HepG2 (cell line): Measurements from ENCODE around the gene ZBTB45. TPM values are rescaled to one million over a fixed set of nuclear protein-coding genes. Genes with fewer than 3 reads are reported as not detected.

Source experiments
- DNMT3B ChIP-seq: conservative IDR thresholded peaks from 2 replicates; pipeline ENCODE4 v1.6.1; 2016; ENCODE audit warnings: missing biosample characterization, control low read depth
- GATAD1 ChIP-seq: IDR thresholded peaks from 2 replicates; pipeline ENCODE4 v1.6.1; 2016; ENCODE audit warnings: missing genetic modification reagents, missing compliant biosample characterization
- HOXA5 ChIP-seq: sonication (generic); formaldehyde crosslinking; IDR thresholded peaks from 2 replicates; pipeline ENCODE4 v1.4.0; 2020; ENCODE audit warnings: missing genetic modification reagents
- MBNL3 ChIP-seq: fragments of 250-450 bp; sonication (Bioruptor Pico); conservative IDR thresholded peaks from 2 replicates; pipeline ENCODE4 v1.8.0; 2022; ENCODE audit warnings: mild to moderate bottlenecking, inconsistent platforms
- PLRG1 ChIP-seq: fragments of 450-650 bp; conservative IDR thresholded peaks from 2 replicates; pipeline ENCODE4 v1.6.1; 2016
- RAD51 ChIP-seq: fragments of 450-650 bp; IDR thresholded peaks from 2 replicates; pipeline ENCODE4 v1.6.1; 2016; ENCODE audit warnings: borderline replicate concordance
- RXRB ChIP-seq: IDR thresholded peaks from 2 replicates; pipeline ENCODE4 v1.6.1; 2016; ENCODE audit warnings: borderline replicate concordance, missing genetic modification reagents, missing compliant biosample characterization
- SALL1 ChIP-seq: sonication (generic); formaldehyde crosslinking; IDR thresholded peaks from 2 replicates; pipeline ENCODE4 v1.8.0; 2022; ENCODE audit warnings: mild to moderate bottlenecking, missing genetic modification reagents
- SIN3A ChIP-seq: IDR thresholded peaks from 2 replicates; pipeline ENCODE4 v1.6.1; 2011; ENCODE audit warnings: low read depth, mild to moderate bottlenecking, control low read depth, low read length, borderline replicate concordance
- SMAD3 ChIP-seq: sonication (generic); formaldehyde crosslinking; IDR thresholded peaks from 2 replicates; pipeline ENCODE4 v1.4.0; 2020; ENCODE audit warnings: missing genetic modification reagents
- SMAD9 ChIP-seq: sonication (generic); formaldehyde crosslinking; IDR thresholded peaks from 2 replicates; pipeline ENCODE4 v1.5.1; 2020; ENCODE audit warnings: mild to moderate bottlenecking, missing genetic modification reagents
- SPEN ChIP-seq: sonication (generic); formaldehyde crosslinking; IDR thresholded peaks from 2 replicates; pipeline ENCODE4 v1.5.1; 2020; ENCODE audit warnings: low read depth, mild to moderate bottlenecking, missing genetic modification reagents
- ZC3H4 ChIP-seq: sonication (generic); formaldehyde crosslinking; IDR thresholded peaks from 2 replicates; pipeline ENCODE4 v1.4.0; 2020; ENCODE audit warnings: missing genetic modification reagents, borderline replicate concordance
- ZNF121 ChIP-seq: sonication (generic); formaldehyde crosslinking; IDR thresholded peaks from 2 replicates; pipeline ENCODE4 v1.5.0; 2020; ENCODE audit warnings: mild to moderate bottlenecking, missing genetic modification reagents
- ZNF282 ChIP-seq: fragments of 450-650 bp; IDR thresholded peaks from 2 replicates; pipeline ENCODE4 v1.6.1; 2018; ENCODE audit not compliant: partially characterized antibody
- ZNF432 ChIP-seq: sonication (generic); formaldehyde crosslinking; IDR thresholded peaks from 2 replicates; pipeline ENCODE4 v1.5.0; 2020; ENCODE audit warnings: missing genetic modification reagents, mild to moderate bottlenecking, borderline replicate concordance
- ZNF703 ChIP-seq: sonication (generic); formaldehyde crosslinking; IDR thresholded peaks from 2 replicates; pipeline ENCODE4 v1.5.1; 2020; ENCODE audit warnings: missing genetic modification reagents, mild to moderate bottlenecking, moderate library complexity, borderline replicate concordance
- ZNF839 ChIP-seq: sonication (generic); formaldehyde crosslinking; IDR thresholded peaks from 2 replicates; pipeline ENCODE4 v1.4.0; 2020; ENCODE audit warnings: missing genetic modification reagents, mild to moderate bottlenecking, borderline replicate concordance
- ZSCAN9 ChIP-seq: IDR thresholded peaks from 2 replicates; pipeline ENCODE4 v1.6.1; 2016; ENCODE audit warnings: borderline replicate concordance
- polyA plus RNA-seq, 8 experiments: library from polyadenylated mRNA; depleted of rRNA in 3 of 8; stranded (reverse) in 7 of 8; unstranded in 1 of 8; fragments of >200 nt; fragmentation: Illumina TruSeq in 4 of 8; extraction: Trizol in 4 of 8; gene quantifications; 2 replicates each; pipeline versions ENCODE4 v1.2.1 to v1.2.3, GENCODE V29; 2011 to 2016; ENCODE audit warnings: low read depth in 4 of 8, missing spikeins in 1 of 8, mixed read lengths in 1 of 8; ENCODE audit not compliant: insufficient read depth in 1 of 8
- total RNA-seq, 5 experiments: library from RNA; depleted of rRNA; stranded (reverse); fragments of >200 nt; fragmentation: Illumina TruSeq; extraction: Trizol; gene quantifications; 2 replicates each; pipeline ENCODE4 v1.2.3, GENCODE V29; 2016; ENCODE audit warnings: low read depth in 1 of 5
- TF ChIP-seq, protein P1 (sequence below): IDR thresholded peaks from 2 replicates; pipeline ENCODE4 v1.6.1; 2016; ENCODE audit warnings: low read depth
- TF ChIP-seq, protein P2 (sequence below): IDR thresholded peaks from 2 replicates; pipeline ENCODE4 v1.6.1; 2016; ENCODE audit warnings: low read depth, control low read depth
- TF ChIP-seq, protein P3 (sequence below): sonication (generic); formaldehyde crosslinking; IDR thresholded peaks from 2 replicates; pipeline ENCODE4 v1.5.0; 2020; ENCODE audit warnings: missing genetic modification reagents, mild to moderate bottlenecking, borderline replicate concordance
- TF ChIP-seq, protein P4 (sequence below): IDR thresholded peaks from 2 replicates; pipeline ENCODE4 v1.6.1; 2018; ENCODE audit warnings: missing genetic modification reagents
- TF ChIP-seq, protein P5 (sequence below): sonication (generic); formaldehyde crosslinking; IDR thresholded peaks from 2 replicates; pipeline ENCODE4 v1.5.1; 2020; ENCODE audit warnings: mild to moderate bottlenecking, missing genetic modification reagents, borderline replicate concordance

ZBTB45 gene
- total and polyA plus RNA-seq, 2 of the 13 experiments (the other 11 are each of a cell fraction or from before 2014, with no cell fraction given) = 3.0 to 3.7 TPM

DNA sequence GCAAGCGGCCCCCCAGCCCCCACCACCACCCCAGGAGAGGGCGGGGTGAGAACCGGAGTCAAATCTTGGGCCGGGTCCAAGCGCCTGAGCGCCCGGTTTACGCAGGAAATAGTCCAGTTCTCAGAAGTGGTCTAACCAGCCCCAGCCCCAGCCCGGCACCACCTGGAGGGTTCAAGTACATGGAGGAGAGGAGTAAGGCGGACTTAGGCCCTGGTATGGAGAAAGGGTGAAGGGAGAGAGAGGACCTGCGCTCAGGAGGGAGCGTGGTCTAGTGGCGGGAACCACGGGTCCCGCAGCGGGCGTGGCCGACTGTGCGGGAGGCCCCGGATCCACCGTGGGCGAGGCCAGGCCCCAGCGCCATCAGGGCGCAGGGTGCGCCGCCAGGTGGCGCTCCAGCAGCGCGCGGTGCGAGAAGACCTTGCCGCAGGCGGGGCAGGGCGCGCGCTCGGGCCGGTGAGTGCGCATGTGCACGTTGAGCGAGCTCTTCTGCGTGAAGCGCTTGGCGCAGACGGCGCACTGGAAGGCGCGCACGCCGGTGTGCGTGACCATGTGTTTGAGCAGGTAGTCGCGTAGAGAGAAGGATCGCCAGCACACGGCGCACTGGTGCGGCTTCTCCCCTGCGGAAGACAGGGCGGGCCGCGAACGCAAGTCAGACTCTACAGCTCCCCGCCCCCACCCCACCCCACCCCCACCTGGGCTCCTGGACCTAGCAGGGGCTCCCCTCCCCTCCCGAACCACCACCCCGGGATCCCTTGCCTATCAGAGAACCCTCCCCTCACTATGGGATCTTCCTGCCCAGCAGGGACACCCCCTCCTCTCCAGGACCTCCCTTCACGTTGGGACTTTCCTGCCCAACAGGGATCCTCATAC is 5.7 kb downstream of the ZBTB45 start (continued):
- no peak for TF ChIP-seq ZC3H4
- no peak for TF ChIP-seq ZNF282
- no peak for TF ChIP-seq SMAD9 (CRISPR knock-in tag)
- peak; percentile 45; the same call in 1 of the 2 replicates for TF ChIP-seq RXRB (CRISPR knock-in tag)
- peak; percentile 85 for TF ChIP-seq SALL1
- 0 out of 2 replicates have a peak, but pooled peaks have one; percentile 47 for TF ChIP-seq SMAD3 (CRISPR knock-in tag)
- 0 out of 2 replicates have a peak, but pooled peaks have one; percentile 36 for TF ChIP-seq ZSCAN9 (CRISPR knock-in tag)
- TF ChIP-seq ZNF121 (CRISPR knock-in tag) = no peak
- no peak for TF ChIP-seq DNMT3B (CRISPR knock-in tag)
- no peak for TF ChIP-seq ZNF703
- peak; percentile 54 for TF ChIP-seq HOXA5
- TF ChIP-seq GATAD1 (CRISPR knock-in tag) = peak; percentile 71; the same call in 1 of the 2 replicates
- TF ChIP-seq RAD51 = no peak
- TF ChIP-seq SPEN (CRISPR knock-in tag) = peak; percentile 94
- TF ChIP-seq, protein P1, sequence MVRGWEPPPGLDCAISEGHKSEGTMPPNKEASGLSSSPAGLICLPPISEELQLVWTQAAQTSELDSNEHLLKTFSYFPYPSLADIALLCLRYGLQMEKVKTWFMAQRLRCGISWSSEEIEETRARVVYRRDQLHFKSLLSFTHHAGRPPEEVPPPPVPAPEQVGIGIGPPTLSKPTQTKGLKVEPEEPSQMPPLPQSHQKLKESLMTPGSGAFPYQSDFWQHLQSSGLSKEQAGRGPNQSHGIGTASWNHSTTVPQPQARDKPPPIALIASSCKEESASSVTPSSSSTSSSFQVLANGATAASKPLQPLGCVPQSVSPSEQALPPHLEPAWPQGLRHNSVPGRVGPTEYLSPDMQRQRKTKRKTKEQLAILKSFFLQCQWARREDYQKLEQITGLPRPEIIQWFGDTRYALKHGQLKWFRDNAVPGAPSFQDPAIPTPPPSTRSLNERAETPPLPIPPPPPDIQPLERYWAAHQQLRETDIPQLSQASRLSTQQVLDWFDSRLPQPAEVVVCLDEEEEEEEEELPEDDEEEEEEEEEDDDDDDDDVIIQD = peak; percentile 64; the same call in 1 of the 2 replicates
- TF ChIP-seq ZNF432 (CRISPR knock-in tag) = no peak
- TF ChIP-seq, protein P2, sequence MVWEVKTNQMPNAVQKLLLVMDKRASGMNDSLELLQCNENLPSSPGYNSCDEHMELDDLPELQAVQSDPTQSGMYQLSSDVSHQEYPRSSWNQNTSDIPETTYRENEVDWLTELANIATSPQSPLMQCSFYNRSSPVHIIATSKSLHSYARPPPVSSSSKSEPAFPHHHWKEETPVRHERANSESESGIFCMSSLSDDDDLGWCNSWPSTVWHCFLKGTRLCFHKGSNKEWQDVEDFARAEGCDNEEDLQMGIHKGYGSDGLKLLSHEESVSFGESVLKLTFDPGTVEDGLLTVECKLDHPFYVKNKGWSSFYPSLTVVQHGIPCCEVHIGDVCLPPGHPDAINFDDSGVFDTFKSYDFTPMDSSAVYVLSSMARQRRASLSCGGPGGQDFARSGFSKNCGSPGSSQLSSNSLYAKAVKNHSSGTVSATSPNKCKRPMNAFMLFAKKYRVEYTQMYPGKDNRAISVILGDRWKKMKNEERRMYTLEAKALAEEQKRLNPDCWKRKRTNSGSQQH (CRISPR knock-in tag) = 0 out of 2 replicates have a peak, but pooled peaks have one; percentile 64
- no peak for TF ChIP-seq SIN3A
- TF ChIP-seq MBNL3 (CRISPR knock-in tag) = no peak
- TF ChIP-seq ZNF839 = peak; percentile 37; the same call in 1 of the 2 replicates
- TF ChIP-seq, protein P3, sequence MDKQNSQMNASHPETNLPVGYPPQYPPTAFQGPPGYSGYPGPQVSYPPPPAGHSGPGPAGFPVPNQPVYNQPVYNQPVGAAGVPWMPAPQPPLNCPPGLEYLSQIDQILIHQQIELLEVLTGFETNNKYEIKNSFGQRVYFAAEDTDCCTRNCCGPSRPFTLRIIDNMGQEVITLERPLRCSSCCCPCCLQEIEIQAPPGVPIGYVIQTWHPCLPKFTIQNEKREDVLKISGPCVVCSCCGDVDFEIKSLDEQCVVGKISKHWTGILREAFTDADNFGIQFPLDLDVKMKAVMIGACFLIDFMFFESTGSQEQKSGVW = no peak
- no peak for TF ChIP-seq PLRG1
- TF ChIP-seq, protein P4, sequence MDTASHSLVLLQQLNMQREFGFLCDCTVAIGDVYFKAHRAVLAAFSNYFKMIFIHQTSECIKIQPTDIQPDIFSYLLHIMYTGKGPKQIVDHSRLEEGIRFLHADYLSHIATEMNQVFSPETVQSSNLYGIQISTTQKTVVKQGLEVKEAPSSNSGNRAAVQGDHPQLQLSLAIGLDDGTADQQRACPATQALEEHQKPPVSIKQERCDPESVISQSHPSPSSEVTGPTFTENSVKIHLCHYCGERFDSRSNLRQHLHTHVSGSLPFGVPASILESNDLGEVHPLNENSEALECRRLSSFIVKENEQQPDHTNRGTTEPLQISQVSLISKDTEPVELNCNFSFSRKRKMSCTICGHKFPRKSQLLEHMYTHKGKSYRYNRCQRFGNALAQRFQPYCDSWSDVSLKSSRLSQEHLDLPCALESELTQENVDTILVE (CRISPR knock-in tag) = peak; percentile 39; the same call in 1 of the 2 replicates
- TF ChIP-seq, protein P5, sequence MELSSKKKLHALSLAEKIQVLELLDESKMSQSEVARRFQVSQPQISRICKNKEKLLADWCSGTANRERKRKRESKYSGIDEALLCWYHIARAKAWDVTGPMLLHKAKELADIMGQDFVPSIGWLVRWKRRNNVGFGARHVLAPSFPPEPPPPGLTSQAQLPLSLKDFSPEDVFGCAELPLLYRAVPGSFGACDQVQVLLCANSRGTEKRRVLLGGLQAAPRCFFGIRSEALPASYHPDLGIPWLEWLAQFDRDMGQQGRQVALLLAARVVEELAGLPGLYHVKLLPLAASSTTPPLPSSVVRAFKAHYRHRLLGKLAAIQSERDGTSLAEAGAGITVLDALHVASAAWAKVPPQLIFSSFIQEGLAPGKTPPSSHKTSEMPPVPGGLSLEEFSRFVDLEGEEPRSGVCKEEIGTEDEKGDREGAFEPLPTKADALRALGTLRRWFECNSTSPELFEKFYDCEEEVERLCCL = no peak; the same call in 1 of the 2 replicates
